SU-DHL-6 (cell line): ENCODE measurements around the gene KLHL29.

Source experiments
- EZH2phosphoT487 ChIP-seq: fragments of 200-600 bp; sonication (generic), shearing (Covaris generic); conservative IDR thresholded peaks from 2 replicates; pipeline ENCODE4 v1.6.1; 2018; ENCODE audit warnings: mild to moderate bottlenecking, antibody characterized with exemption, low read length, moderate library complexity, mixed read lengths
- TF ChIP-seq, protein P1 (sequence below): fragments of 200-600 bp; sonication (generic); IDR thresholded peaks from one replicate; pipeline ENCODE4 v1.5.1; 2017; ENCODE audit warnings: antibody characterized with exemption, mild to moderate bottlenecking, low read length, moderate library complexity; ENCODE audit not compliant: insufficient read depth, poor library complexity, severe bottlenecking

DNA sequence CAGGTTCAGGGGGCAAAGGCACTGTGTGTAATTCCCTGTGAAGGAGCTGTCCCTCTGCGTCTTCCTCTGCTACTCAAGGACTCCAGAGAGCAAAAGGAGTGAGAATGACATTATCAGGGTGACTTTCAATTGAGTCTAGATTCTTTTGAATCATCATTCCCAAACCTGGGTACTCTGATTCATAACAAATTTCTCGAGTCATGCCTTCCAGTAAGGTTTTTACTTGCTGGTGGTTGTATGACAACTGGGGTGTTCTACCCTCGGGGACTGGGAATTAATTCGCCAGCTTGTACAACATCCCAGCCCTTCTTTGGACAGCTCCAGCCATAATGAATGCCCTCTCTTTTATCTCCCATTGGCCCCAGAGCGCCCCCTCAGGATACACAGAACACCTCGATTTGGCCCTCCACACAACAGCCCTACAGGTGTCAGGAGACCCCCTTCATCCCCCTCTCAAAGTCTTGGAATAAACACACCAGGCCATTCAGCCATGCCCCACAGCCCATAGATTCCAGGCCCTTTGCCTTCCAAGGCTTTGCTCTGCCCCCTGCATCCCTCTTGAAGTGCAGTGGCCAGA lies 254.5 kb downstream of the KLHL29 start:
- TF ChIP-seq, protein P1, sequence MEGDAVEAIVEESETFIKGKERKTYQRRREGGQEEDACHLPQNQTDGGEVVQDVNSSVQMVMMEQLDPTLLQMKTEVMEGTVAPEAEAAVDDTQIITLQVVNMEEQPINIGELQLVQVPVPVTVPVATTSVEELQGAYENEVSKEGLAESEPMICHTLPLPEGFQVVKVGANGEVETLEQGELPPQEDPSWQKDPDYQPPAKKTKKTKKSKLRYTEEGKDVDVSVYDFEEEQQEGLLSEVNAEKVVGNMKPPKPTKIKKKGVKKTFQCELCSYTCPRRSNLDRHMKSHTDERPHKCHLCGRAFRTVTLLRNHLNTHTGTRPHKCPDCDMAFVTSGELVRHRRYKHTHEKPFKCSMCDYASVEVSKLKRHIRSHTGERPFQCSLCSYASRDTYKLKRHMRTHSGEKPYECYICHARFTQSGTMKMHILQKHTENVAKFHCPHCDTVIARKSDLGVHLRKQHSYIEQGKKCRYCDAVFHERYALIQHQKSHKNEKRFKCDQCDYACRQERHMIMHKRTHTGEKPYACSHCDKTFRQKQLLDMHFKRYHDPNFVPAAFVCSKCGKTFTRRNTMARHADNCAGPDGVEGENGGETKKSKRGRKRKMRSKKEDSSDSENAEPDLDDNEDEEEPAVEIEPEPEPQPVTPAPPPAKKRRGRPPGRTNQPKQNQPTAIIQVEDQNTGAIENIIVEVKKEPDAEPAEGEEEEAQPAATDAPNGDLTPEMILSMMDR, result no peak
- TF ChIP-seq EZH2phosphoT487, result no peak
